OCI-LY1 (cell line): ENCODE results near the gene KCNIP2.

Source experiments
- H2AFZ ChIP-seq: fragments of 200-600 bp; sonication (generic), shearing (Covaris generic); 2 replicates; pipeline ENCODE4 v1.6.0; 2014; ENCODE audit warnings: antibody characterized with exemption, mild to moderate bottlenecking, low read length
- H3F3A ChIP-seq: fragments of 200-600 bp; sonication (generic), shearing (Covaris generic); 2 replicates; pipeline ENCODE4 v1.6.0; 2014; ENCODE audit warnings: mild to moderate bottlenecking, antibody characterized with exemption, low read length, moderate library complexity; ENCODE audit not compliant: insufficient read depth
- H3K27ac ChIP-seq: fragments of 200-600 bp; sonication (generic); 2 replicates; pipeline ENCODE4 v1.5.1; 2014; ENCODE audit warnings: low read length, mixed run types, mild to moderate bottlenecking, low read depth; ENCODE audit not compliant: poor library complexity, severe bottlenecking
- H3K27me3 ChIP-seq: fragments of 200-600 bp; sonication (generic); 2 replicates; pipeline ENCODE4 v1.6.0; 2014; ENCODE audit warnings: antibody characterized with exemption, mild to moderate bottlenecking, low read length, moderate library complexity; ENCODE audit not compliant: insufficient read depth
- H3K36me3 ChIP-seq: fragments of 200-600 bp; sonication (generic); 2 replicates; pipeline ENCODE4 v1.6.1; 2014; ENCODE audit warnings: mild to moderate bottlenecking, antibody characterized with exemption, low read length, moderate library complexity, mixed read lengths; ENCODE audit not compliant: insufficient read depth
- H3K4me1 ChIP-seq: fragments of 200-600 bp; sonication (generic); 2 replicates; pipeline ENCODE4 v1.5.1; 2014; ENCODE audit warnings: mild to moderate bottlenecking, low read length, moderate library complexity; ENCODE audit not compliant: insufficient read depth, severe bottlenecking
- H3K4me2 ChIP-seq: fragments of 200-600 bp; sonication (generic), shearing (Covaris generic); 2 replicates; pipeline ENCODE4 v1.6.1; 2014; ENCODE audit warnings: low read length
- H3K4me3 ChIP-seq: fragments of 200-600 bp; sonication (generic); 2 replicates; pipeline ENCODE4 v1.5.1; 2014; ENCODE audit warnings: low read length, low read depth, mild to moderate bottlenecking, mixed read lengths; ENCODE audit not compliant: poor library complexity, severe bottlenecking
- H3K79me2 ChIP-seq: fragments of 200-600 bp; shearing (Covaris generic); 2 replicates; pipeline ENCODE4 v1.6.1; 2016; ENCODE audit warnings: mixed run types, low read length, mixed read lengths; ENCODE audit not compliant: insufficient read depth
- H3K9ac ChIP-seq: fragments of 200-600 bp; sonication (generic), shearing (Covaris generic); 2 replicates; pipeline ENCODE4 v1.6.1; 2014; ENCODE audit warnings: mild to moderate bottlenecking, low read length, mixed read lengths
- H3K9me2 ChIP-seq: fragments of 200-600 bp; sonication (generic), shearing (Covaris generic); 2 replicates; pipeline ENCODE4 v1.6.1; 2014; ENCODE audit warnings: low read depth, mild to moderate bottlenecking, low read length, mixed read lengths
- H3K9me3 ChIP-seq: fragments of 200-600 bp; shearing (Covaris generic); 2 replicates; pipeline ENCODE4 v1.6.1; 2014; ENCODE audit warnings: low read length, mixed read lengths
- H4K20me1 ChIP-seq: fragments of 200-600 bp; sonication (generic), shearing (Covaris generic); 2 replicates; pipeline ENCODE4 v1.6.0; 2016; ENCODE audit warnings: mild to moderate bottlenecking, low read length; ENCODE audit not compliant: insufficient read depth
- EZH2 ChIP-seq: fragments of 200-600 bp; sonication (generic), shearing (Covaris generic); IDR thresholded peaks from 2 replicates; pipeline ENCODE4 v1.8.0; 2017; ENCODE audit warnings: borderline replicate concordance, mixed run types, mild to moderate bottlenecking, antibody characterized with exemption, low read length, moderate library complexity, mixed read lengths
- TF ChIP-seq, protein P1 (sequence below): fragments of 200-600 bp; sonication (generic), shearing (Covaris generic); IDR thresholded peaks from 2 replicates; pipeline ENCODE4 v1.5.1; 2017; ENCODE audit warnings: mild to moderate bottlenecking, antibody characterized with exemption, low read length, moderate library complexity, mixed read lengths

Gene KCNIP2

GRCh38 chr10:101878869-101879268 lies 35.3 kb upstream of the KCNIP2 start:
- H3K9ac ChIP-seq: no peak overlapping the region
- no peaks in the 10 kb centered on the region for H3K36me3 ChIP-seq

DNA sequence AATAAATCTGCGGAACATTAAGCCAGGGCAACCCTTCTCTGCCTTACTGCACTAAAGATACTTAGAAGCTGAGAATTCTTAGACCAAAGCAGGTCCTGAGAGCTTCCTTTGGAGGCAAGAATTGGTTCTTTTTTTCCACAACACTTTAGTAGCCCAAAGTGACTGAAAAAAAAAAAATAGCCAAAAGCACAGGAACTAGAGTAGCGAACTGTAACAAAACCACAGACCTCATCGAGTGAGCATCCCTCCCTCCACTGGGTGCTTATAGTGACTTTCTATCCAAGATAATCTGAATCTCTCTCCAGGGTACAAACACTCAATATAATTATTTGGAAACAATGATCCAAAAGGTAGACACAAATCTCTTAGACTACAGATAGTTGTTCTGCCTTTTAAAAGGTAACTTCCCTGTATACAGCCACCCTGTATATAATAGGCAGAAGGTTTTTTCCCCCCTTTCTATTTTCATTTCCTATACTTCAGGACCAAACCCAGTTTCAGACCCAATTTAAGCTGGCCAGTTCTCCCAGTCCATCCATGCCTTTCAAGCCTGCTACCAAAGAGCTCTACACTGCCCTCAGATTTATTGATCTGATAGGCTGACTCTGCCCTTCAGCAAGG lies 31.6 kb upstream of the KCNIP2 start:
- no peak overlapping the region for H3K4me2 ChIP-seq
- H3K27me3 ChIP-seq: no peaks in the 10 kb centered on the region
- H3K4me3 ChIP-seq: no peak overlapping the region
- no peaks in the 10 kb centered on the region for H3K4me1 ChIP-seq
- no peaks in the 10 kb centered on the region for H3K36me3 ChIP-seq
- no peak overlapping the region for H3K9ac ChIP-seq
- H4K20me1 ChIP-seq: no peaks in the 10 kb centered on the region
- TF ChIP-seq, protein P1, sequence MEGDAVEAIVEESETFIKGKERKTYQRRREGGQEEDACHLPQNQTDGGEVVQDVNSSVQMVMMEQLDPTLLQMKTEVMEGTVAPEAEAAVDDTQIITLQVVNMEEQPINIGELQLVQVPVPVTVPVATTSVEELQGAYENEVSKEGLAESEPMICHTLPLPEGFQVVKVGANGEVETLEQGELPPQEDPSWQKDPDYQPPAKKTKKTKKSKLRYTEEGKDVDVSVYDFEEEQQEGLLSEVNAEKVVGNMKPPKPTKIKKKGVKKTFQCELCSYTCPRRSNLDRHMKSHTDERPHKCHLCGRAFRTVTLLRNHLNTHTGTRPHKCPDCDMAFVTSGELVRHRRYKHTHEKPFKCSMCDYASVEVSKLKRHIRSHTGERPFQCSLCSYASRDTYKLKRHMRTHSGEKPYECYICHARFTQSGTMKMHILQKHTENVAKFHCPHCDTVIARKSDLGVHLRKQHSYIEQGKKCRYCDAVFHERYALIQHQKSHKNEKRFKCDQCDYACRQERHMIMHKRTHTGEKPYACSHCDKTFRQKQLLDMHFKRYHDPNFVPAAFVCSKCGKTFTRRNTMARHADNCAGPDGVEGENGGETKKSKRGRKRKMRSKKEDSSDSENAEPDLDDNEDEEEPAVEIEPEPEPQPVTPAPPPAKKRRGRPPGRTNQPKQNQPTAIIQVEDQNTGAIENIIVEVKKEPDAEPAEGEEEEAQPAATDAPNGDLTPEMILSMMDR: no peak
- TF ChIP-seq EZH2: no peak
- H3K27ac ChIP-seq: no peak overlapping the region
- H3F3A ChIP-seq: no peaks in the 10 kb centered on the region
- no peaks in the 10 kb centered on the region for H3K9me3 ChIP-seq
- no peaks in the 10 kb centered on the region for H3K79me2 ChIP-seq
- H2AFZ ChIP-seq: no peak overlapping the region
- H3K9me2 ChIP-seq: no peaks in the 10 kb centered on the region

More at GRCh38 chr10:101878869-101879268, 35.3 kb upstream of the KCNIP2 start:
- no peaks in the 10 kb centered on the region for H3K4me1 ChIP-seq
- no peak for TF ChIP-seq EZH2
- TF ChIP-seq, protein P1: no peak
- no peak overlapping the region for H3K27ac ChIP-seq
- H3K79me2 ChIP-seq: no peaks in the 10 kb centered on the region
- H2AFZ ChIP-seq: no peak overlapping the region
- no peaks in the 10 kb centered on the region for H3K9me2 ChIP-seq
- no peaks in the 10 kb centered on the region for H3K9me3 ChIP-seq
- no peaks in the 10 kb centered on the region for H3K27me3 ChIP-seq
- H3F3A ChIP-seq: no peaks in the 10 kb centered on the region
- no peak overlapping the region for H3K4me2 ChIP-seq
- H4K20me1 ChIP-seq: no peaks in the 10 kb centered on the region
- H3K4me3 ChIP-seq: no peak overlapping the region

DNA sequence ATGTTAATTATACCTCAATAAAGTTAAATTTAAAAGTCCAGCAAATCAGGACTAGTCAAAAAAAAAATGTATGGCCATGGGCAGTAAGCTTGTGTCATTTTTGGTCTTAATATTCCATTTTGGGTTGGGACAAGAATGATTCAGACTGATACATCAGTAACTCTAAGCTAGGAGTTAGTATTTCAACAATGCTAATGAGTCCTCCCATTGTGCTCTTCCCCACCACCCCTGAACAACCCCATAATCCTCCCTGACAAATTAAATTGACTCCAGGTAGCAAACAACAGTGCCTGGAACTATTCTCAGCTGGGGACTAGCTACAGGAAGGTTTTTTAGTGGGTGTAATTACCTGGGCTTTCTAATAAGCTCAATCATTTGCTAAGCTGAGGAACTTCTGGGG lies 30.7 kb upstream of the KCNIP2 start:
- Histone ChIP-seq H3K4me2 (no peak overlapping the region), H2AFZ (no peak overlapping the region), H4K20me1 (no peaks in the 10 kb centered on the region), H3K27ac (no peak overlapping the region), H3K4me3 (no peak overlapping the region), H3K9me2 (no peaks in the 10 kb centered on the region), H3F3A (no peaks in the 10 kb centered on the region), H3K36me3 (no peaks in the 10 kb centered on the region), H3K79me2 (no peaks in the 10 kb centered on the region), H3K9ac (no peak overlapping the region), H3K4me1 (no peaks in the 10 kb centered on the region), H3K27me3 (no peaks in the 10 kb centered on the region), H3K9me3 (no peaks in the 10 kb centered on the region)
- TF ChIP-seq EZH2: no peak
- TF ChIP-seq, protein P1: no peak
